ENCODE data around the gene ANAPC1. TPM values are rescaled to one million over a fixed set of nuclear protein-coding genes. Genes with fewer than 3 reads are reported as not detected.

The ANAPC1 gene
- 54.1 and 54.8 TPM in 2 replicates for total RNA-seq

GRCh38 chr2:111883661-111884591, at the start of gene ANAPC1:
ANAPC1 (minus strand) TSS chr2:111884193; CDS start chr2:111880825, 3,368 bp downstream.
- peak; percentile 68 for DNase-seq (ENCODE audit: low read depth)
- TF ChIP-seq, protein P1, sequence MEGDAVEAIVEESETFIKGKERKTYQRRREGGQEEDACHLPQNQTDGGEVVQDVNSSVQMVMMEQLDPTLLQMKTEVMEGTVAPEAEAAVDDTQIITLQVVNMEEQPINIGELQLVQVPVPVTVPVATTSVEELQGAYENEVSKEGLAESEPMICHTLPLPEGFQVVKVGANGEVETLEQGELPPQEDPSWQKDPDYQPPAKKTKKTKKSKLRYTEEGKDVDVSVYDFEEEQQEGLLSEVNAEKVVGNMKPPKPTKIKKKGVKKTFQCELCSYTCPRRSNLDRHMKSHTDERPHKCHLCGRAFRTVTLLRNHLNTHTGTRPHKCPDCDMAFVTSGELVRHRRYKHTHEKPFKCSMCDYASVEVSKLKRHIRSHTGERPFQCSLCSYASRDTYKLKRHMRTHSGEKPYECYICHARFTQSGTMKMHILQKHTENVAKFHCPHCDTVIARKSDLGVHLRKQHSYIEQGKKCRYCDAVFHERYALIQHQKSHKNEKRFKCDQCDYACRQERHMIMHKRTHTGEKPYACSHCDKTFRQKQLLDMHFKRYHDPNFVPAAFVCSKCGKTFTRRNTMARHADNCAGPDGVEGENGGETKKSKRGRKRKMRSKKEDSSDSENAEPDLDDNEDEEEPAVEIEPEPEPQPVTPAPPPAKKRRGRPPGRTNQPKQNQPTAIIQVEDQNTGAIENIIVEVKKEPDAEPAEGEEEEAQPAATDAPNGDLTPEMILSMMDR (IDR thresholded peaks at IDR 0.05; ENCODE audit: insufficient read depth, low read depth, low read length) = no peak

DNA sequence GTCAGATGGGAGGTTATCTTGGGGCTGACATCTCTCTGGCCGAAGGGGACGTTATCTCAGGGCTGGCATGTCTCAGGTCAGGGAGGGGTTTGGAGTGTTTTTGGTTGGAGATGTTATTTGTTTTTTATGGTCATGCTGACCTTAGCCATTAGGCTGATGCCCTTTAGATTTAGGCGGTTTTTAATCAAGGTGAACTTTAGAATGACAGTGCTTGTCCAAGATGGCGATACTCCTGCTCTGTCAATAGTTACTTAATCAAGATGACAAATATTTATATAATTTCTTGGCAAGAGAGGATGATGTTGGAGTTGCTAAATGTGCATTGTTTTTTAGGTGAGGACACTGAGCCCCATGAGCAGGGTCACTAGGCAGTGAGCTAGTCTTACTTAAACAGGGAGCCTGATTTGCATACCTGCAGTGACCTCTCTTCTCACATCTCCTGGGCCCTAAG, 48.9 kb upstream of the ANAPC1 start:
- TF ChIP-seq, protein P1 (IDR thresholded peaks at IDR 0.05; ENCODE audit: insufficient read depth, low read depth, low read length) = no peak
- no peak for DNase-seq (ENCODE audit: low read depth)
- no peak overlapping the region for H3K4me3 ChIP-seq (ENCODE audit: low read depth, low read length)

More at GRCh38 chr2:111883661-111884591, at the start of gene ANAPC1:
- peak within 1 kb of the TSS; percentile 67 for H3K4me3 ChIP-seq (ENCODE audit: low read depth, low read length)

- no peak overlapping the region for H3K4me3 ChIP-seq (ENCODE audit: low read depth, low read length)
- DNase-seq (ENCODE audit: low read depth) = no peak
- TF ChIP-seq, protein P1 (IDR thresholded peaks at IDR 0.05; ENCODE audit: insufficient read depth, low read depth, low read length) = no peak
Measured at GRCh38 chr2:111930875-111931274, 46.9 kb upstream of the ANAPC1 start.

GRCh38 chr2:111930409-111930808, 46.4 kb upstream of the ANAPC1 start:
- DNase-seq (ENCODE audit: low read depth) = no peak
- TF ChIP-seq, protein P1 (IDR thresholded peaks at IDR 0.05; ENCODE audit: insufficient read depth, low read depth, low read length) = no peak
- no peak overlapping the region for H3K4me3 ChIP-seq (ENCODE audit: low read depth, low read length)

DNA sequence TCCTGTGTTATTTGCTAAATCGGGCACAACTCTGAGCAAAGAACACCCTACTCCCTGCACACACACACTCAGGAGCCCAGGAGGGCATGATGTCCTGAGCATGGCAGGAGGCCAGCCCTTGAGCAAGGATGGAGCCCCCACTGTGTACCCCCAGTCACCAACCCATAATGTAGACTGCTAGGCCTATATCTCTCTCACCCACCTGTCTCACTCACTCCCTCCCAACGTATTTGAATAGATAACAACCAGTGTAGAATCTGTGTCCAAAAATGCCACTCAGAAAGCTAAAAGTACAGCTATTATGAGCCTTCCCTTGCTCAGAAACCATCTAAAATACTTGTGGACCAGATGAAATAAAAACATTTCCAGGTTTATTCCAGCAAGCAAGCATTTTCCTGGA, 43.7 kb upstream of the ANAPC1 start:
- TF ChIP-seq, protein P1 (IDR thresholded peaks at IDR 0.05; ENCODE audit: insufficient read depth, low read depth, low read length) = no peak
- no peak for DNase-seq (ENCODE audit: low read depth)
- no peak overlapping the region for H3K4me3 ChIP-seq (ENCODE audit: low read depth, low read length)

- DNase-seq (ENCODE audit: low read depth) = no peak
- TF ChIP-seq, protein P1 (IDR thresholded peaks at IDR 0.05; ENCODE audit: insufficient read depth, low read depth, low read length) = no peak
- H3K4me3 ChIP-seq (ENCODE audit: low read depth, low read length) = no peak overlapping the region
Measured at GRCh38 chr2:111924617-111925107, 40.7 kb upstream of the ANAPC1 start.

Data from fibroblast of villous mesenchyme (primary cell).